Astrocyte (in vitro differentiated cells and primary cell): Measurements from ENCODE around the gene PALB2. TPM values are rescaled to one million over a fixed set of nuclear protein-coding genes. Genes with fewer than 3 reads are reported as not detected.

Experiments
- DNase-seq: peaks from one replicate; pipeline ENCODE4 v3.0.0-alpha.2; 2010; ENCODE audit warnings: low read depth
- FAIRE-seq: peaks from 2 replicates; lab custom pipeline; 2011; peaks lifted over from hg19 to GRCh38; lab: Jason Lieb, UNC
- H2AFZ ChIP-seq: 2 replicates; pipeline ENCODE4 v1.6.0; 2012; ENCODE audit warnings: low read depth, low read length, inconsistent platforms
- H3K27ac ChIP-seq: 2 replicates; pipeline ENCODE4 v1.5.1; 2011; ENCODE audit warnings: low read depth, low read length, inconsistent platforms
- H3K27me3 ChIP-seq: 2 replicates; pipeline ENCODE4 v1.6.0; 2011; ENCODE audit warnings: low read length, inconsistent platforms; ENCODE audit not compliant: insufficient read depth
- H3K36me3 ChIP-seq: 2 replicates; pipeline ENCODE4 v1.5.1; 2011; ENCODE audit warnings: low read length, inconsistent platforms; ENCODE audit not compliant: insufficient read depth
- H3K4me1 ChIP-seq: 2 replicates; pipeline ENCODE4 v1.5.1; 2011; ENCODE audit warnings: low read length, inconsistent platforms; ENCODE audit not compliant: insufficient read depth
- H3K4me2 ChIP-seq: 2 replicates; pipeline ENCODE4 v1.6.0; 2012; ENCODE audit warnings: low read length, inconsistent platforms
- H3K4me3 ChIP-seq: 2 replicates; pipeline ENCODE4 v1.5.1; 2011; ENCODE audit warnings: low read depth, mild to moderate bottlenecking, low read length, inconsistent platforms; ENCODE audit not compliant: insufficient read depth
- H3K79me2 ChIP-seq: 2 replicates; pipeline ENCODE4 v1.6.0; 2012; ENCODE audit warnings: mild to moderate bottlenecking, low read length, inconsistent platforms; ENCODE audit not compliant: insufficient read depth
- H3K9ac ChIP-seq: 2 replicates; pipeline ENCODE4 v1.6.0; 2012; ENCODE audit warnings: mild to moderate bottlenecking, low read length, inconsistent platforms
- H3K9me3 ChIP-seq: 2 replicates; pipeline ENCODE4 v1.5.1; 2012; ENCODE audit warnings: low read depth, mild to moderate bottlenecking, low read length, inconsistent platforms; ENCODE audit not compliant: insufficient read depth
- H4K20me1 ChIP-seq: 2 replicates; pipeline ENCODE4 v1.6.0; 2012; ENCODE audit warnings: low read length, inconsistent platforms; ENCODE audit not compliant: insufficient read depth
- H3K27ac Mint-ChIP-seq: one replicate; pipeline ENCODE4 v1.8.0; 2021; ENCODE audit warnings: mild to moderate bottlenecking, mixed read lengths; ENCODE audit not compliant: unreplicated experiment
- H3K27me3 Mint-ChIP-seq: one replicate; pipeline ENCODE4 v1.8.0; 2021; ENCODE audit warnings: low read depth, mixed read lengths; ENCODE audit not compliant: unreplicated experiment
- H3K36me3 Mint-ChIP-seq: one replicate; pipeline ENCODE4 v1.8.0; 2021; ENCODE audit warnings: low read depth, mixed read lengths; ENCODE audit not compliant: unreplicated experiment
- H3K4me1 Mint-ChIP-seq: one replicate; pipeline ENCODE4 v1.8.0; 2021; ENCODE audit warnings: low read depth, mixed read lengths; ENCODE audit not compliant: unreplicated experiment
- H3K4me3 Mint-ChIP-seq: one replicate; pipeline ENCODE4 v1.8.0; 2021; ENCODE audit warnings: mild to moderate bottlenecking, moderate library complexity, mixed read lengths; ENCODE audit not compliant: unreplicated experiment
- H3K9me3 Mint-ChIP-seq: one replicate; pipeline ENCODE4 v1.8.0; 2021; ENCODE audit warnings: mild to moderate bottlenecking, mixed read lengths; ENCODE audit not compliant: unreplicated experiment
- EZH2 ChIP-seq: IDR thresholded peaks from 2 replicates; pipeline ENCODE4 v1.6.1; 2012; ENCODE audit warnings: mild to moderate bottlenecking, low read length, inconsistent platforms; ENCODE audit not compliant: insufficient read depth
- total RNA-seq: library from RNA; stranded (reverse); gene quantifications from 2 replicates; pipeline ENCODE4 v1.2.1, GENCODE V29; 2021
- TF ChIP-seq, protein P1 (sequence below): IDR thresholded peaks from 2 replicates; pipeline ENCODE4 v1.5.1; 2011; ENCODE audit warnings: low read depth, mild to moderate bottlenecking, inconsistent platforms, low read length, moderate library complexity; ENCODE audit not compliant: insufficient read depth

Gene PALB2
- total RNA-seq, 1 donor from 2014 or later: 12.8 TPM

DNA sequence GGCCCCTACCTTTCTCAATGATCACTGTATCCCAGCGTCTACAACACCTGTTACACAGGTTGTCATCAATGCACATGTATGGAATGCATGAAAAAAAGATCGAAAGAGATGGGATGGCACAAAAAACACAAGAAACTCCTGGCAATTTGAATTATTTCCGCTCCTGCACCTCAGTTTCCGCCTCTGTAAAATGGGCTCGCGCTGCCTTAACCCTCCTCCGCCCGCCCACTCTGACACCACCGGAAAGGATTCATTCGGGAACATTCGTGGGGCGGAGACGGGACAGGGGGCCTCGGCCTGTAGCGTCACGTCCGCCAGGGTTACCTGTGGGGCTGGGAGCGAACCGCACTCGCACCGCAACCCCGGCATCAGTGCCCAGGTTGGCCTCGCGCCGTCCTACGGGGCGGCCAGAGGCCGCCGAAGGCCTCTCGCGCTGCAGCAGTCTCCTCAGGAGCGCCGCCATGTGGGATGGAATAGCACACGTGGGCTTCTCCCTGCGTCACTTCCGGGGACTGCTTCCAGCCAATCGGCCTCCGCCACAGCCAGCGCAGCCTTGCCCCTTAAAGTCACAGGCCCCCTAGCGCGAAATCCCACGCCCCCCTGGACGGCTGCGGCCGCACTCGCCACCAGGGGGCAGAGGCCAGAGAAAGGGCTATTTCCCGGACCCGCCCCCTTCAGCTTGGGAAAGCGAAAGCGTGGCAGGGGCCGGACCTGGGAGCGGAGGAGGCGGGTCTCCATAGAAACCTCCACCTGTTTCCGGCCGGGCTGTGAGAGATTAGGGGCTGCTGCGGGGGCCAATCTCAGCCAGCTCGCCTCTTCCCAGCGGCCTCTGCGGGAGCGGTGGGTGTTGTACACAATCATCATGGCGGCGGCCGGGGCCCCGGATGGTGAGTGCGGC is 84.0 kb downstream of the PALB2 start, which contains the start of the genes EARS2 and UBFD1:
Gene EARS2, minus strand, starts transcription at position 470 of the 898 bp plus-strand sequence. Its CDS starts 7 bp downstream, at position 463.
Gene UBFD1, plus strand, starts transcription at position 847 of the 898 bp plus-strand sequence. Its CDS starts 16 bp downstream, at position 863.
- H4K20me1 ChIP-seq: peaks cover 34% of the 10 kb centered on the region
- peak within 1 kb of the TSS; percentile 87 for H2AFZ ChIP-seq
- no peak for FAIRE-seq
- H3K27ac ChIP-seq: peak within 1 kb of the TSS; percentile 91
- Mint-ChIP-seq H3K36me3 (peaks cover 11% of the 10 kb centered on the region), H3K9me3 (peaks cover 6% of the 10 kb centered on the region), H3K4me1 (peaks cover 20% of the 10 kb centered on the region), H3K4me3 (peak within 1 kb of the TSS; percentile 96), H3K27me3 (no peaks in the 10 kb centered on the region), H3K27ac (peak within 1 kb of the TSS; percentile 89)
- peaks cover 26% of the 10 kb centered on the region for H3K36me3 ChIP-seq
- H3K9me3 ChIP-seq: no peaks in the 10 kb centered on the region
- H3K9ac ChIP-seq: peak within 1 kb of the TSS; percentile 97
- peaks cover 63% of the 10 kb centered on the region for H3K79me2 ChIP-seq
- no peak for TF ChIP-seq EZH2
- TF ChIP-seq, protein P1, sequence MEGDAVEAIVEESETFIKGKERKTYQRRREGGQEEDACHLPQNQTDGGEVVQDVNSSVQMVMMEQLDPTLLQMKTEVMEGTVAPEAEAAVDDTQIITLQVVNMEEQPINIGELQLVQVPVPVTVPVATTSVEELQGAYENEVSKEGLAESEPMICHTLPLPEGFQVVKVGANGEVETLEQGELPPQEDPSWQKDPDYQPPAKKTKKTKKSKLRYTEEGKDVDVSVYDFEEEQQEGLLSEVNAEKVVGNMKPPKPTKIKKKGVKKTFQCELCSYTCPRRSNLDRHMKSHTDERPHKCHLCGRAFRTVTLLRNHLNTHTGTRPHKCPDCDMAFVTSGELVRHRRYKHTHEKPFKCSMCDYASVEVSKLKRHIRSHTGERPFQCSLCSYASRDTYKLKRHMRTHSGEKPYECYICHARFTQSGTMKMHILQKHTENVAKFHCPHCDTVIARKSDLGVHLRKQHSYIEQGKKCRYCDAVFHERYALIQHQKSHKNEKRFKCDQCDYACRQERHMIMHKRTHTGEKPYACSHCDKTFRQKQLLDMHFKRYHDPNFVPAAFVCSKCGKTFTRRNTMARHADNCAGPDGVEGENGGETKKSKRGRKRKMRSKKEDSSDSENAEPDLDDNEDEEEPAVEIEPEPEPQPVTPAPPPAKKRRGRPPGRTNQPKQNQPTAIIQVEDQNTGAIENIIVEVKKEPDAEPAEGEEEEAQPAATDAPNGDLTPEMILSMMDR: peak; percentile 61
- DNase-seq: peak; percentile 93
- peak within 1 kb of the TSS; percentile 95 for H3K4me3 ChIP-seq
- peak within 1 kb of the TSS; percentile 90 for H3K4me2 ChIP-seq
- H3K4me1 ChIP-seq: peaks cover 8% of the 10 kb centered on the region
- no peaks in the 10 kb centered on the region for H3K27me3 ChIP-seq

DNA sequence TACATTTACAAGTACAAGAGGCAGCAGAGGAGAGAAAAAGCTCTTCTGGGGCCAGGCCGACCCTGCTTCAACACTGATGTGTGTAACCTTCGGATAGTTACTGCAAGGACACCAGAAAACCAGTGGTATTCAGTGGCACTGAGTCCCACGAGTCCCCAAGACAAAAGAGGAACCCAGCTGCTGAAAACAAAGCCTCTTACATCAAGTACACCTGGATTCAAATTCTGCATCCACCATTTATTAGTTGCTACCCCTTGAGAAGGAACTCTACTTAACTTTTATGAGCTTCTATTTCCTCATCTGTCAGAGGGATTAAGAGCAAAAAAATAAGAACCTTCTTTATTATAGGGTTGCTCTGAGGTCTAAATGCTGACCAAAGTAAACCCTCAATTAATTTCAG is 86.6 kb downstream of the PALB2 start:
- Mint-ChIP-seq H3K4me1 (peaks cover 9% of the 10 kb centered on the region), H3K27ac (no peak overlapping the region), H3K36me3 (peaks cover 11% of the 10 kb centered on the region), H3K4me3 (no peak overlapping the region), H3K9me3 (peaks cover 6% of the 10 kb centered on the region), H3K27me3 (no peaks in the 10 kb centered on the region)
- H3K4me2 ChIP-seq: no peak overlapping the region
- H3K9ac ChIP-seq: no peak overlapping the region
- H3K27ac ChIP-seq: no peak overlapping the region
- H3K4me1 ChIP-seq: peaks cover 8% of the 10 kb centered on the region
- DNase-seq: no peak
- no peak for TF ChIP-seq EZH2
- TF ChIP-seq, protein P1: no peak
- no peak for FAIRE-seq
- H3K79me2 ChIP-seq: peaks cover 37% of the 10 kb centered on the region
- no peaks in the 10 kb centered on the region for H3K9me3 ChIP-seq
- no peaks in the 10 kb centered on the region for H3K27me3 ChIP-seq
- no peak overlapping the region for H3K4me3 ChIP-seq
- peaks cover 16% of the 10 kb centered on the region for H3K36me3 ChIP-seq
- H2AFZ ChIP-seq: no peak overlapping the region
- peaks cover 8% of the 10 kb centered on the region for H4K20me1 ChIP-seq

Other genes starting within 250 kb of the PALB2 start
- gene COG7, start 188.1 kb downstream of the PALB2 start, total RNA-seq: 17.9 and 19.8 TPM in 2 replicates
- 74.2 and 84.0 TPM in 2 replicates for gene GGA2, start 130.8 kb downstream of the PALB2 start, total RNA-seq
- gene EARS2, start 84.0 kb downstream of the PALB2 start, total RNA-seq: 19.4 and 24.4 TPM in 2 replicates
- gene UBFD1, start 83.6 kb downstream of the PALB2 start, total RNA-seq: 144 and 146 TPM in 2 replicates
- 92.5 and 93.1 TPM in 2 replicates for gene NDUFAB1, start 45.0 kb downstream of the PALB2 start, total RNA-seq
- 110 and 117 TPM in 2 replicates for gene DCTN5, start 156 bp upstream of the PALB2 start, total RNA-seq
- gene PLK1, start 37.6 kb upstream of the PALB2 start, total RNA-seq: 6.8 and 10.5 TPM in 2 replicates
- gene ERN2, start 71.9 kb upstream of the PALB2 start, total RNA-seq: not detected in 2 replicates
- not detected in 2 replicates for gene CHP2, start 113.7 kb upstream of the PALB2 start, total RNA-seq
- gene PRKCB, start 194.7 kb upstream of the PALB2 start, total RNA-seq: 2.1 and 2.5 TPM in 2 replicates